WTC11 (cell line): ENCODE results near the gene FBXO36. TPM values are rescaled to one million over a fixed set of nuclear protein-coding genes. Genes with fewer than 3 reads are reported as not detected.

Experiments used
- ATAC-seq: fragments of 200-7000 bp; cut with Tn5 transposase; 2 replicates; pipeline ENCODE4 v1.10.0; 2021; ENCODE audit warnings: mild to moderate bottlenecking, moderate library complexity
- CTCF ChIA-PET: fragments of 300-600 bp; sonication (Branson Sonifier 250); formaldehyde crosslinking; loops from one replicate; lab custom pipeline; 2021; ENCODE audit warnings: antibody characterized with exemption; lab: Charles Lee
- POLR2A ChIA-PET: fragments of 350-600 bp; sonication (Branson Sonifier 250); formaldehyde crosslinking; loops from one replicate; lab custom pipeline; 2021; ENCODE audit warnings: antibody characterized with exemption; lab: Charles Lee
- DNase-seq: peaks from one replicate; pipeline ENCODE4 v3.0.0; 2021; ENCODE audit warnings: low spot score
- H3K27ac Mint-ChIP-seq: 2 replicates; pipeline ENCODE4 v1.8.0; 2021; ENCODE audit warnings: mixed read lengths
- H3K27me3 Mint-ChIP-seq: 2 replicates; pipeline ENCODE4 v1.8.0; 2021; ENCODE audit warnings: low read depth, mild to moderate bottlenecking, moderate library complexity, mixed read lengths
- H3K36me3 Mint-ChIP-seq: 2 replicates; pipeline ENCODE4 v1.8.0; 2021; ENCODE audit warnings: mixed read lengths
- H3K4me1 Mint-ChIP-seq: 2 replicates; pipeline ENCODE4 v1.8.0; 2022; ENCODE audit warnings: mixed read lengths
- H3K4me3 Mint-ChIP-seq: 2 replicates; pipeline ENCODE4 v1.8.0; 2021; ENCODE audit warnings: mild to moderate bottlenecking, moderate library complexity, mixed read lengths
- H3K9me3 Mint-ChIP-seq: 2 replicates; pipeline ENCODE4 v1.8.0; 2021; ENCODE audit warnings: mixed read lengths
- ATF2 ChIP-seq: sonication (generic); formaldehyde crosslinking; IDR thresholded peaks from 2 replicates; pipeline ENCODE4 v1.8.1; 2022; ENCODE audit warnings: low read depth, missing genetic modification reagents, borderline replicate concordance
- ATF6 ChIP-seq: sonication (generic); formaldehyde crosslinking; IDR thresholded peaks from 2 replicates; pipeline ENCODE4 v1.8.1; 2023; ENCODE audit warnings: mild to moderate bottlenecking, missing genetic modification reagents
- CTCF ChIP-seq: fragments of 200-600 bp; IDR thresholded peaks from 2 replicates; pipeline ENCODE4 v1.8.0; 2022; ENCODE audit warnings: antibody characterized with exemption
- ESRRA ChIP-seq: sonication (generic); formaldehyde crosslinking; IDR thresholded peaks from 2 replicates; pipeline ENCODE4 v1.8.1; 2022; ENCODE audit warnings: mild to moderate bottlenecking, missing genetic modification reagents, borderline replicate concordance
- FOXP1 ChIP-seq: sonication (generic); formaldehyde crosslinking; IDR thresholded peaks from 2 replicates; pipeline ENCODE4 v1.8.0; 2022; ENCODE audit warnings: missing genetic modification reagents, mild to moderate bottlenecking, moderate library complexity, borderline replicate concordance
- FOXP4 ChIP-seq: sonication (generic); formaldehyde crosslinking; IDR thresholded peaks from 2 replicates; pipeline ENCODE4 v1.8.0; 2022; ENCODE audit warnings: mild to moderate bottlenecking, missing genetic modification reagents
- GTF2I ChIP-seq: fragments of 250-450 bp; sonication (Bioruptor Pico); conservative IDR thresholded peaks from 2 replicates; pipeline ENCODE4 v1.4.0; 2021; ENCODE audit warnings: mild to moderate bottlenecking
- MYBL2 ChIP-seq: sonication (generic); formaldehyde crosslinking; IDR thresholded peaks from 2 replicates; pipeline ENCODE4 v1.8.1; 2023; ENCODE audit warnings: mild to moderate bottlenecking, moderate library complexity, missing genetic modification reagents
- NR1H2 ChIP-seq: sonication (generic); formaldehyde crosslinking; IDR thresholded peaks from 2 replicates; pipeline ENCODE4 v1.9.0; 2021; ENCODE audit warnings: mild to moderate bottlenecking, moderate library complexity, missing genetic modification reagents
- NR2C2 ChIP-seq: sonication (generic); formaldehyde crosslinking; IDR thresholded peaks from 2 replicates; pipeline ENCODE4 v1.8.0; 2022; ENCODE audit warnings: mild to moderate bottlenecking, missing genetic modification reagents
- OVOL2 ChIP-seq: fragments of 250-450 bp; sonication (Bioruptor Pico); IDR thresholded peaks from 2 replicates; pipeline ENCODE4 v1.9.0; 2021; ENCODE audit warnings: mild to moderate bottlenecking, borderline replicate concordance
- RORB ChIP-seq: fragments of 250-450 bp; sonication (Bioruptor Pico); IDR thresholded peaks from 2 replicates; pipeline ENCODE4 v1.9.0; 2021; ENCODE audit warnings: mild to moderate bottlenecking
- USF2 ChIP-seq: sonication (generic); formaldehyde crosslinking; IDR thresholded peaks from 2 replicates; pipeline ENCODE4 v1.8.1; 2023; ENCODE audit warnings: mild to moderate bottlenecking, missing genetic modification reagents, moderate library complexity
- ZNF138 ChIP-seq: sonication (generic); formaldehyde crosslinking; conservative IDR thresholded peaks from 2 replicates; pipeline ENCODE4 v1.8.1; 2022; ENCODE audit warnings: mild to moderate bottlenecking, moderate library complexity, missing genetic modification reagents
- ZNF232 ChIP-seq: sonication (generic); formaldehyde crosslinking; IDR thresholded peaks from 2 replicates; pipeline ENCODE4 v1.8.0; 2022; ENCODE audit warnings: mild to moderate bottlenecking, missing genetic modification reagents
- ZNF263 ChIP-seq: sonication (generic); formaldehyde crosslinking; IDR thresholded peaks from 2 replicates; pipeline ENCODE4 v1.8.1; 2022; ENCODE audit warnings: low read depth, mild to moderate bottlenecking, moderate library complexity, missing genetic modification reagents
- ZNF671 ChIP-seq: fragments of 250-450 bp; sonication (Bioruptor Pico); IDR thresholded peaks from 2 replicates; pipeline ENCODE4 v1.8.0; 2021; ENCODE audit warnings: mild to moderate bottlenecking
- total RNA-seq: library from RNA; stranded (reverse); gene quantifications from 3 replicates; pipeline ENCODE4 v1.2.3, GENCODE V29; 2021

The FBXO36 gene
- total RNA-seq, 1 experiment from 2014 or later = 5.3 TPM

GRCh38 chr2:230048010-230048671 is 125.8 kb downstream of the FBXO36 start:
- H3K27ac Mint-ChIP-seq = no peak overlapping the region
- H3K27me3 Mint-ChIP-seq = no peaks in the 10 kb centered on the region
- CTCF ChIA-PET = interaction anchor here (0.6 to 2.7 kb wide), 2 partner anchors 19 to 112 kb away, joined by 5 to 10 read pairs; no protein-coding TSS in a partner anchor
- no peaks in the 10 kb centered on the region for H3K4me1 Mint-ChIP-seq
- POLR2A ChIA-PET = no interaction called here
- H3K9me3 Mint-ChIP-seq = no peaks in the 10 kb centered on the region
- H3K4me3 Mint-ChIP-seq = no peak overlapping the region
- no peaks in the 10 kb centered on the region for H3K36me3 Mint-ChIP-seq
- TF ChIP-seq ATF6 (CRISPR knock-in tag) (no peak), NR1H2 (no peak), ZNF232 (no peak), FOXP1 (CRISPR knock-in tag) (no peak), FOXP4 (CRISPR knock-in tag) (no peak), ESRRA (CRISPR knock-in tag) (no peak), RORB (CRISPR knock-in tag) (no peak), ZNF263 (no peak), ZNF671 (CRISPR knock-in tag) (no peak), OVOL2 (CRISPR knock-in tag) (no peak), GTF2I (CRISPR knock-in tag) (no peak), ATF2 (CRISPR knock-in tag) (no peak), ZNF138 (no peak), CTCF (no peak), NR2C2 (CRISPR knock-in tag) (no peak)
- ATAC-seq (no peak), DNase-seq (no peak)

GRCh38 chr2:230050136-230050535 is 127.8 kb downstream of the FBXO36 start:
- H3K27ac Mint-ChIP-seq = no peak overlapping the region
- CTCF ChIA-PET = interaction anchor here (2.0 kb wide), 1 partner anchor 18 kb away, joined by 9 read pairs; the partner anchor contains the start of gene SLC16A14
- no peaks in the 10 kb centered on the region for H3K36me3 Mint-ChIP-seq
- H3K27me3 Mint-ChIP-seq = no peaks in the 10 kb centered on the region
- H3K4me1 Mint-ChIP-seq = no peaks in the 10 kb centered on the region
- no peaks in the 10 kb centered on the region for H3K9me3 Mint-ChIP-seq
- H3K4me3 Mint-ChIP-seq = no peak overlapping the region
- DNase-seq (no peak), ATAC-seq (no peak)
- POLR2A ChIA-PET = no interaction called here
- no peak for TF ChIP-seq MYBL2
- TF ChIP-seq USF2 (CRISPR knock-in tag) = no peak
- TF ChIP-seq NR2C2 (CRISPR knock-in tag) = no peak
